Stimulated activated CD4-positive, alpha-beta T cell treated with anti-CD3 and anti-CD28 coated beads, Interleukin-15, amount 100 ng/mL, for 1 hour (primary cell): Measurements from ENCODE around the gene ERICH2.

Source experiments
- DNase-seq, 2 donors: peaks; one replicate each; pipeline ENCODE4 v3.0.0-alpha.2; 2020; ENCODE audit warnings: low read depth in 1 of 2, low spot score in 1 of 2

Gene ERICH2

GRCh38 chr2:170816504-170817092, 46.4 kb downstream of the ERICH2 start, which contains the start of gene GAD1:
Gene GAD1 (plus strand): TSS chr2:170816887. CDS start chr2:170818592, 1,705 bp downstream.
- peak in 1 of 2 donors; percentile 58 for DNase-seq

GRCh38 chr2:170817093-170818035, 47.2 kb downstream of the ERICH2 start:
- no peak for DNase-seq

GRCh38 chr2:170818036-170818751, 48.0 kb downstream of the ERICH2 start:
- no peak for DNase-seq

- DNase-seq, result no peak
Measured at GRCh38 chr2:170818752-170819470, 48.7 kb downstream of the ERICH2 start.

GRCh38 chr2:170819680-170820664, 49.8 kb downstream of the ERICH2 start:
- no peak for DNase-seq

GRCh38 chr2:170820757-170821530, 50.8 kb downstream of the ERICH2 start:
- DNase-seq, result no peak

- no peak for DNase-seq
Measured at GRCh38 chr2:170821531-170822289, 51.5 kb downstream of the ERICH2 start.

- no peak for DNase-seq
Measured at GRCh38 chr2:170822290-170823087, 52.3 kb downstream of the ERICH2 start.

GRCh38 chr2:170823088-170823897, 53.1 kb downstream of the ERICH2 start:
- DNase-seq, result no peak

- DNase-seq, result no peak
Measured at GRCh38 chr2:170823898-170824215, 53.7 kb downstream of the ERICH2 start.

- DNase-seq, result no peak
Measured at GRCh38 chr2:170824526-170825015, 54.4 kb downstream of the ERICH2 start.

GRCh38 chr2:170827841-170828532, 57.8 kb downstream of the ERICH2 start:
- DNase-seq, result no peak

GRCh38 chr2:170828533-170828916, 58.3 kb downstream of the ERICH2 start:
- no peak for DNase-seq

GRCh38 chr2:170829036-170829435, 58.9 kb downstream of the ERICH2 start:
- no peak for DNase-seq

- no peak for DNase-seq
Measured at GRCh38 chr2:170830166-170830565, 60.0 kb downstream of the ERICH2 start.

- DNase-seq, result no peak
Measured at GRCh38 chr2:170831115-170831514, 60.9 kb downstream of the ERICH2 start.
